LoVo (cell line): ENCODE results near the gene PEAK1.
"Not testable (repeated sequence)": the region's sequence is repeated elsewhere in the genome, so short reads cannot be mapped to it uniquely, and the experiment has no call there.

ENCODE experiments used
- DNase-seq: peaks from one replicate; pipeline ENCODE4 v3.0.0-alpha.2; 2016; ENCODE audit warnings: low spot score

The PEAK1 gene

DNA sequence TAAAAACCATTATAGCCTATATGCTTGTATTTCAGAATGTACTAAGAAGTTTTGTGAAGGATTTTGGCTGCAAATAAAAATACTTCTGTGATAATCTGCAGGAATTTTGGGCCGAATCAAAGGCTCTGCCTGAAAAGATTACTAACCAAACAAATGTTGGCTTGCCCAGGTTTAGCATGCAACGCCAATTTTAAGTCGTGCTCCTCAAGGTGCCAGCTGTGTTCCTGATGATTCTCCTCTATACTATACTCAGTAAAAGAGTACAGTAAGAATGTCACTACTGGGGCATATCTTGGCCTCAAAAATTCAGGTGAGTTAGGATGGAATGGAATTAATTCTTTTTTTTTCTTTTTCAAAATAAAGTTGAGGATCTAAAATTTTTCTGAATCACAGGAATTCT is 198.2 kb downstream of the PEAK1 start:
- no peak for DNase-seq

DNA sequence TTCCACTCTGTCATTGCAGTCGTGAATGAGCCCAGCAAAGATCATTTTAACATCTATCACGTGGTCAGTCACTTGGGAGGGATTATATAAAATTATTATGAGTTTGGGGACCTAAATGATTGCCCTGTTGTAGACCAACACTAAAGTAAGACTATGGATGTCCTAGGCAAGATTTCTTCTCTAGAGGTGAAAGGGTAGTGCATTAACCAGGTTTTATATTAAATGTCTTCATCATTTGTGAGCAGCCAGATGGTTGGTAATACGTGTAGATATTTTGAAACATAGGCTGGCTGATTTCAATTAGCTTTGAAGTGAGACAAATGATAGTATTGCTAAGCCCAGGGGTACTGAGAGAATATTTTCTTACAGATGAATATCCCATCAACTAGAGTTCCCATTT is 198.7 kb downstream of the PEAK1 start:
- no peak for DNase-seq

DNA sequence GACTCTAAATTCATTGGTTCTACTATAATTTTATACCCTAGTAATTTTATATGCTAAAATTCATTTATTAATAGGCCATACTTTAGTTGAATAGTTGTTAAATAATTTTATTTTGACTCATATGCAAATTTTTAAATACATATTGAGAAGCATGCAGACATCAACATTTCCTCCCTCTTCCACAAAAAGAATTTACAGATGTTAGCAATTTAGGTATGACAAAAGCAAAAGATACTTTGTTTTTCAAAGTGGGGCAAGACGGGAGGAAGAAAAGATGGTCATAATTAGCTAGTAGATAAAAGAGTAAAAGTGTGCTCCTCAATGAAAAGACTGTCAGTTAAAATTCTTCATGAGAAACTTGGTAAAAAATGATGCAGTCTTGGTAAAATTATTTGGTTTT is 200.1 kb downstream of the PEAK1 start:
- no peak for DNase-seq

DNA sequence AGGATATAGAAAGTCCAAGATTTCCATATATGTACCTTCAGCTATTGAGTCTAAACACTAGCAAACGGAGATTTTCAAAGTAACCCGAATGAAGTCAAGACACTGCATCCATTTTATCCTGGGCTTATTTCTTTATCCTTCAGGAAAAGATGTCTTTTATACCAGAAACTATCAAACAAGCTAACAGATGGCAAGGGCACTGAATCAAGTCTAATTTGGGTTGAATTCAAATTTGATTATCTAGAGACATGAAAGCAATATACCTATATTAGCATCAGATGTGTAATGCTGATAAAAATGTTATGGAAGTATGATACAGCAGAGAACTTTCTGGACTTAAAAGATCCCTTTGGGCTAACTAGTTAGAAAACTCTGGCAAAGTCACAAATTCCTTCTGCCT is 210.7 kb downstream of the PEAK1 start:
- DNase-seq = no peak

DNA sequence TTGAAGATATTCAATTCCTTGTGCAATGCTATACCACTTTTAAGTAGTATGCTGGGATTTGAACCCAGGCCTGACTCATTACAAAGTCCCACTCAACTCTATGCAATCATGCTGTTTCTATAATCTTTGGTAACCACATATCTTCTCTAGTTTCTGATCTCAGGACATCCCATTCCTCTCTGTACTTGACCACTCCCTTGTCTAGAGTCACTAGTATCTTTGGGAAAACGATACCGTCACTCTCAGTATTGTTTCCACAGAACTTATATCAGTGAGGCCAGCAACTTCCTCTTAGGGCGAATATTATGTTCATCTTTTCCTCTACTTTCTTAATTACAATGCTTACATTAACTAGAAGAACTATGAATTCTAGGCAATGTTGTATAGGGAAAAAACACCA is 211.7 kb downstream of the PEAK1 start:
- no peak for DNase-seq

DNA sequence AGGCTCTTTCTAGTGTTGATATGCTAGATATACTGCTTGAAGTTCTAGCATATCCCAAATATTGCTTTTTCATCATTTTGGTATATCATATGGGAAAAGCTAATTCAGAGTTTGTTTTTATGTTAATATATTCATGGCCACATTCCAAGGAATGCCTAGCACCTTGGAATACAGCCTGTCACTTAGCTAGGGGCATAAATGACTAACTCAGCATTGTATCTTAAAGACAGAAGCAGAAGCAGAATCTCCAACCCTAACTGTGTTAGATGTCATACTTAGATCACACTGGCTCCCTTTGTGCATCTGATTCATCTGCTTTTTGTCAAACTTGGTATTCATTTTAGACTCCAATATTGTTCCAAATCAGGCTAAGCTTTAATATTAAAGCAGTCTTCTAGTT is 218.2 kb downstream of the PEAK1 start:
- DNase-seq = no peak

DNA sequence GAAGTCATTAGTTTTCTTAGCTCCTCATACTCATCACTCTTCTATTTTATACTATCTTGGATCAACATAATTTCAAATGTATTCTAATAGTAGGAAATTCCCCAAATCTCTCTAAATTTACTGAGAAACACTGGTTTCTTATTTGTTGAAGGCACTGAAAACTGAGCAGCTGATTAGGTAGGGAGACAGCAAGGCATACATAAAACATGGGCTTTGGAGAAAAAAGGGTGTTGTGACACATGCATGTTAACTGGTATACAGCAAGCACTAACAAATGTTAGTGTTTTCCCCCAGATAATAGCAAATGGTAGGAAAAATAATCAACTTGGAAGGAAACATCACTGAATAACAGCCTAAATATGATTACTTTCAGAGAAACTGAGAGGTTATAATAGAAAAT is 223.5 kb downstream of the PEAK1 start:
- no peak for DNase-seq

DNA sequence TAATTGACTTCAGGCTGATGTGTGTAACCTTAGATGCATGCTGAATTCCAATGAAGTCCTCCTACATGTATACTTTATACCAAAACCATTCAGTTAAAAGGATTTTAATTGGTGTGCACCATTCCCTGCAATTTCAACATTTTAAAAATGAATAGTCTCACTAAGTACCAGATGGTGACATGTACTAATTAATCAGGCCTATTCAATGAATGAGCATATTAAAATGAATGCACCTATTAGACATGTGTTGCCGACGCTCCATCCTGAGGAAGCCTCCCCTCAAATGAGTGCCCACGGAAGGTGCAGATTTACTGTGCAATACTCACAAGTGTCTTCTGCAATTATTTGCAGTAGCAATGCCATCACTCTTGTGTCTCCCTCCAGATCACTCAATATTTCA is 224.3 kb downstream of the PEAK1 start:
- DNase-seq = no peak

DNA sequence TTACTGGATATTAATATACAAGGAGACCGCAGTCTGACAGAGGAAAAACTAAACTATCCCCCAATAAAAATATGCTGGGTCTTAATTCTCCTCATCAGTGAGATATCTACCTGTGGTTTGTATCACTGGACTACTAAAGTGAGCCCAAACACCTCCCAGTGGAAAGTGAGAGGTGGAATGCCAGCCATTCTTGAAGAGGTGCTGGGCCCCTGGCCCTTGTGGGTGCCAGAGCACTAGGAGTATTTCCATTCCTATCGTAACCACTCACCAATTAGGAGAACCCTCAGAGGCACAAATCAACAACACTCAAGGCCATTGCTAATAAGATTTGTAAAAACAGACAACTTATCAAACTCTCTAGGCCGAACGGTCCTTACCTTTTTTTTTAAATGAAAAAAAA is 227.5 kb downstream of the PEAK1 start:
- DNase-seq = no peak

DNA sequence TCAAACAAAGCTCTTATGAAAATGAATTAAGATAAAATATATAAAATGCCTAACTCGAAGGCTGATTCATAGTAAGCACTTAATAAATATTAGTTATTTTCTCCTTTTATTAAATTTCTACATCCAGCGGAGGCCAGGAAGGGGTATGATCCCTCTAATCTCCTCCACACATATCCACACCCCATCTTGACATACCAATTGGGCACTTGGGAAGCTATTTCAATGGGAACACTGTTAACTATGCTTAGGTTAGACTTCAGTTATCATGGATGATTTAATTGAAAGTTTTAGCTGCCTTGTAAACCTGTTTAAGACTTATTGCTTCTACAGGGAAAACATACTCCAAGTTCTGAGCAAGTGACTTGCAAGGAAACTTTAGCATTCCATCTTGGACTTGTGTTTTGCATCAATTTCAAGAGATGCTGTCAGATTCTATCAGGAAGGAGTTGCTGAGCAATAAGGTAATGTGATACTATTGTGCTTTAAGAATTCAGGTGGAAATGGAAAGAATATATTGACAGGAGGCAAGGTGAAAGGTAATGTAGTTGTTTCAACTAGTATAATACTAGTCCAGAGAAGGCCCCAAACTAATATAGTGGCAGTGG is 228.6 kb downstream of the PEAK1 start:
- no peak for DNase-seq

DNA sequence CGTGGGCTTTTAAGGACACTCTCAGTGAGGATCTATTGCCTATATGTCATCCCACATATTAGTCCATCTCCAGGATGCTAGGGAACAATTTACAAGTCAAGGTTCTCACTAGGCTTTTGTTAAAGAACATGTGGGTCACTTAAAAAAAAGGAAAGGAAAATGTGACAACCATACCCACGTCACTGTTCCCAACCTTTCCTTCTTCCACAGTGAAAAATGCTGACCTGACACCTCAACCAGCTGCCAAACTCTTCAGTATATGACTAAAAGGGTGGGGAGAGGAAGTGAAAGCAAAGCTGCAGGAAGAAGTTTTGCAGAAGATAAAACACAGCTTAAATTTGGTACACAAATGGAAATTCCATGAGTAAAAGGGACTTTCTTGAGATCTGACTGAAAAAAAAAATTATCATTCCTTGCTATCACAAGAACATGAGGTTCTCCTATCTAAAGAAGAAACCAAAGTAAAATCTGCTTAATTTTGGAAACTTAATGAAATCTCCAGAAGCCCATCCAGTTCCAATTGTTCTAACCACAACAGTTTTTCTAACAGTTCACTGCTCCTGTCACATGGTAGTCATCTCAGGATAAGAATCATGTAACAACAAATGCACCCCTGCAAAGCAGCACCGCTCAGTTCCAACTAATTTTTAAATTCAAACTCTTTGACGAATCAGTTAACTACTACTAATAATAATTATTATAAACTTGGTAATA is 232.0 kb downstream of the PEAK1 start:
- DNase-seq = no peak

DNA sequence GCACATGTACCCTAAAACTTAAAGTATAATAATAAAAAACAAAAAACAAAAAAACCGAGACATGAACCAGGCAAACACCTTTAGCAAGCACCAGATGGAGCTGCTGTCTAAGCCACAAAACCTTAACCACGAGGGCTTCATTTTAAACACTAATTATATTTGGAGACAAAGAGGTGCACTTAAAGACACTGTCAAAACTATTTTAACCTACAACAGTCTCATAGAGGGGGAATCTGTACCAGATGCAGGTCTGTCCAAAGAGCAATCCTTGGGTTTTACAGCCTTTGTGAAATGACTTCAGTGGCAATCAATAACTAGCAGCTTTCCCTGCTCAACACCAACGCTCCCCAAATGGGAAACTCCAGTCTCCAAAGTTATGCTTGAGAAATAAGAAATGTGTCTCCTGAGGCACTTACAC is 233.3 kb downstream of the PEAK1 start:
- no peak for DNase-seq

DNA sequence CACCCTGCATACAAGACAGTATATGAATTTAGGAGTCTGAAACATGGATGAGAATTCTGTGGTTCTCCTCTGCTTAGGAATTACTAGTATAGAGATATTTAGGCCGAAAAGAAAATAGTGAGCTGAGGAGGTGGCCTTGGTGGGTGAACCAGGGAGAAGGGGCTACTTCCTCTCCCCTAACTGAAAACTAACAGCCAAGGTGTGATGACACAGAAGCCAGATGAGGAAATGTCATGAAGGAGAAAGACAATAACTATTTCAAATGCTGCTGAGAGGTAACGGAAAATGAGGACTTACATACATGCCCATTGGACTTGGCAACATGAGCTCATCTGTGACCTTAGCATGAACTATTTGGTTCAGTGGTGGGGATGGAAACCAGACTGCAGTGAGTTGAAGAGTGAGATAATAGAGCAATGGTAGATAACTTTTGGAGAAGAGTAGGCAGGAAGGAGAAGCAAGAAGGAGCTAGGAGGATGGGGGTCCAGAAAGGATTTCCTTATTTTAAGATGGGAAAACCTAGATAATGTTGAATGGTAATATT is 234.6 kb downstream of the PEAK1 start:
- no peak for DNase-seq

DNA sequence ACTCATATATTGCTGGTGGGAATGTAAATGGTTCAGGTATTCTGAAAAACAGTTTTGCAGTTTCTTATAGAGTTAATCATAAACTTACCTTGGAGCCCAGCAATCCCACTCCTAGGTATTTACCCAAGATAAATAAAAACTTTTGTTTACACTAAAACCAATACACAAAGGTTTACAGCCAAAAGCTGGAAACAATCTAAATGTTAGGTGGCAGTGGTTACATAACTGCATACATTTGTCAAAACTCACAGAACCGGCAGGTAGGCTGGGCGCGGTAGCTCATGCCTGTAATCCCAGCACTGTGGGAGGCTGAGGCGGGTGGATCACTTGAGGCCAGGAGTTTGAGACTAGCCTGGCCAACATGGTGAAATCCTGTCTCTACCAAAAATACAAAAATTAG is 235.6 kb downstream of the PEAK1 start:
- not testable (repeated sequence) for DNase-seq

DNA sequence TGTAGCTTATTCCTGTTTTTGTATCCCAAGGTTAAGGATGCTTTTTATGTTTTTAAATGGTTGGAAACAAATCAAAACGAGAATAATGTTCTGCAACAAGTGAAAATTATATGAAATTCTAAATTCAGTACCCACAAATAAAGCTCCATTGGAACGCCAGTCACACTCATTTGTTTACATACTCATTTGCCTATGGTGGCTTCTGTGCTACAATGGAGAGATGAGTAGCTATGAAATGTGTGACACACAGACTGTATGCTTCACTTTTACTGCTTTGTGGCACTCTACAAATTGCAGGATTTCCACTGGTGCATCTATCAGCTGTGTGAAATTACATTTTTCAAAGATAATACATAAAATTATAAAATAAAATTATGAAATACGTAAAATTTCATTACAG is 236.8 kb downstream of the PEAK1 start:
- DNase-seq = no peak

DNA sequence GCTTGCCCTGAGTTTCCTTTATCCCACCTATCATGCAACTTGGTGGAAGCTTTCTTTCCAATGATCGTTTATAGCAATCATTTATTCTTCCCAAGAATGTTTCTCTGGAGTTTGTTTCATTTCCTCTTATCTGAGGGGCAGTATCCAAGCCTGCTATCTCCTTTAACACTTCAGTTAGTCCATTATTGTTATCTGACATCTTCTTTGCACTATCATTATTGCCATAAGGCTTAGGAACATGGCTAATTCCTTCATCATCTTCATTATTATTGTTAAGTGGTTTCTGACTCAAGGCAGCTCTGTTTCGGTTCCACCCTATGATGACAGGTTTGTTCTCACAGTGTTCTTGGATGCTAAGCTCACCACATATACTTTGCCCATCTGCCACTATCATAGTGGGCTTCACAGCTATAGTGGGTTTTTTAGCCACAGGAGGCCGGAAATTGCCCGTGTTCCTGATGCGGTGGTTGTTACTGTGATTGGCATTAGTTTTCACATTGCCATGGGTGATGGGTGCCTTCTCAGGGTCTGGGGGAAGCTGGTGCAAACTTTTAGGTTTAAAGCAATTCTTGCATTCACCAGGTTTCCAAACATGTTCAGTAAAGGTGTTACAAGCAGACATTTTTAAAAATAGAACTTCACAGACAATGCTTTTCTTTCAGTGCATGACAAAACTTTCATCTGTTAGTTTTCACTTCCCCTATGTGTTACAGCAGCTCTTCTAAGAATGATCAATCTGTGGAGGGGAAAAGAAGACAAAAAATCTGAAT is 238.4 kb downstream of the PEAK1 start:
- DNase-seq = no peak

DNA sequence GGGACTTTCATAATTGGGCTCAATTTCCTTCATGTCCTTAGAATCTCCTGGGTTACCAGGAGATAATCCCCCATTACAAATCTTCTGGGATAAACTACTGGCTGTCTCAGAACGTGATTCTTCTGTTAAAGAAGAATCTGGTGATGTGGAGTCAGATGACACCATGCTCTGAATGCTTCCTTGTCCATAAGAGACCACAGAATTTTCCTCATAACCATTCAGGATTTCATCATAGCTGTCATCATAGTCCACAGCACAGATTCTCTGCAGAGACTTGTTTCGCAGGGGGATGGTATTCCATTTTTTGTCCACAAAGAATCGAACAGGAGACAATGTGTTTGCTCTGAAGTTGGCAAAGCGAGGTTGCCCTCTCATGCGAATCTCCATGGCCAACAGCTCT is 239.1 kb downstream of the PEAK1 start:
- no peak for DNase-seq

DNA sequence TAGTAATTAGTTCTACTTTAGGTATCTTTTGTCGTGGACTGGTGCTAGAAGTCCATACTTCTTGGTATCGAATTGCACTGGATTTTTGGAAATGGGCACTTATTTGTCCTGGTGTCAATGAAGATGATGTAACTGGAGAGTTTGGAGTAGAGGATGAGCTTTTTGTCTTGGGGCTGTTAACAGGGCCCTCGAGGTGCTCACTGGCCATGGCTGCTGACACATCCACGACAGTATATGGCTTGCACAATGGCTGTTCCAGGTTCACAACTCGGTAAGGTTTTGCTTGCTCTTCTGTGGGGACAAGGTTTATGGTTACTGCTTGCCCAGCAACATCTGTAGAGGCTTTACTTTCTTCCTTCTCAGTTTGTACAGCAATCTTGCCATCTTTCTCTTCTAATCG is 239.6 kb downstream of the PEAK1 start:
- DNase-seq = no peak

DNA sequence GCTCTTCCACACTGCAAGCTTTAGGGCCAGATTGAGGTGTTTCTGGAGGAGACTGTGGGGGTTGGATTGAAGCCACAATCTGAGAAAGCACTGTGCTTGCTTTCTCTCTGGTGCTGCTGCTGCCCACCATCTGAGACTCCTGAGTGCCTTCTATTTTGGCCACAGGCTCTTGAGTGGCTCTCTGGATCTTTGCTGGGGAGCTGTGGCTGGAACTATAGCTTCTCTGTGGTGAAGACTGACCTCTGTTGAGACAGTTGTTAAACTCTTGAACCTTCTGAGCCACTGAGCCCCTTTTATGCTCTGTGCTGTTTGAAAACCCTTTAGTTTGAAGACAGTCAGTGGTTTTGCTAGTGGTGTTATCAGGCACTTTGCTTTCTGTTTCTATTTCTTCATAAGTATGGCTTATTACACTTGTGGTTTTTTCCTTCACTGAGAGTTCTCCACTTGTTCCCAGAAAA is 240.3 kb downstream of the PEAK1 start:
- no peak for DNase-seq

DNA sequence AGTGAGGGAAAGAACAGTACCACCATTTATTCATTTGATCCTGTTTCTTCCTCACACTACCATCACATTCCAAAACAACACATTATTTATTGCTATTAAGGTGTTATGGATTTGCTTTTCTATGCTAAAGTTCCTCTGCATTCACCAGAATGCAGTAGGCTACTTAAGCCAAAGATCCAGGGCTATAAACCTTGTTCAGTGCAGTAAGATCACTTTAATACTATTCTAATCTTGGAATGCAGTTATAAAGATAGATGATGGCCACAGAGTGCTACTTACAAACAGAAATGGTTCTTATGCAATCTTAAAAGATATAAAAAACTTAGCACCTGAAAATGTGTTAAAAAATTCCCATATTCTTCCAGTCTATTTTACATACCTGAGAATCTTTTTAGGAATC is 241.5 kb downstream of the PEAK1 start:
- no peak for DNase-seq

DNA sequence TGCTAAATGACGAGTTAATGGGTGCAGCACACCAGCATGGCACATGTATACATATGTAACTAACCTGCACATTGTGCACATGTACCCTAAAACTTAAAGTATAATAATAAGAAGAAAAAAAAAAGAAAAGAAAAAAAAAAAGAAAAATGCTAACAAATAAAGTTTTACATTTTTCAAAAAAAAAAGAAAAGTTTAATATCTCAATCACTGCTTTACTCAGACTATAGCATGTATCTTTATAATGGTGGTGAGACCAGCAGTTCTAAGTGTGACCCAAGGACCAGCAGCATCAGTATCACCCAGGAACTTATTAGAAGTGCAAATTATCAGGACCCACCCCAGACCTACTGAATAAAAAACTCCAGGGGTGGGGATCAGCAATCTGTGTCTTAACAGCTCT is 243.8 kb downstream of the PEAK1 start:
- not testable (repeated sequence) for DNase-seq

DNA sequence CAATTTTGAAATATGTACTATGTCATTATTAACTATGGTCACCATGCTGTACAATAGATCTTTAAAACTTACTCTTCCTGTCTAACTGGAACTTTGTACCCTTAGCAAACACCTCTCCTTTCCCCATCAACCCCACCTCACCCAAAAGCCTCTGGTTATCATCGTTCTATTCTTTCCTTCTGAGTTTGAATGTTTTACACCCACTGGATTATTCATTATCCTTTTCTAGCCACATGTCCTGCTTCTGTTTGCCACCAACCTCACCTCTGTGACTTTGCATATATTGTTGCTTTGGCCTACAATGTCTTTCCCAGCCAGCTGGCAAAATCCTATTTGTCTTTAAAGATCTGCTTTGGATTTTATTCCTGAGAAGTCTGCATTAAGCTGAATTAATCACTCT is 246.4 kb downstream of the PEAK1 start:
- DNase-seq = peak; percentile 30
